ENCODE data around the gene TNK1. TPM values are rescaled to one million over a fixed set of nuclear protein-coding genes. Genes with fewer than 3 reads are reported as not detected.
"Not testable (repeated sequence)": the region's sequence is repeated elsewhere in the genome, so short reads cannot be mapped to it uniquely, and the experiment has no call there.

TNK1 gene
- polyA plus RNA-seq (2013, experiment 1 of 2; ENCODE audit: insufficient read length): 0.84 TPM
- polyA plus RNA-seq (2013, experiment 2 of 2; ENCODE audit: insufficient read length): 0.28 TPM

GRCh38 chr17:7380855-7381683, at the start of gene TNK1:
TSS of gene TNK1 (plus strand) at chr17:7381089. CDS start at chr17:7382927, 1,838 bp downstream.
- no peak for DNase-seq

DNA sequence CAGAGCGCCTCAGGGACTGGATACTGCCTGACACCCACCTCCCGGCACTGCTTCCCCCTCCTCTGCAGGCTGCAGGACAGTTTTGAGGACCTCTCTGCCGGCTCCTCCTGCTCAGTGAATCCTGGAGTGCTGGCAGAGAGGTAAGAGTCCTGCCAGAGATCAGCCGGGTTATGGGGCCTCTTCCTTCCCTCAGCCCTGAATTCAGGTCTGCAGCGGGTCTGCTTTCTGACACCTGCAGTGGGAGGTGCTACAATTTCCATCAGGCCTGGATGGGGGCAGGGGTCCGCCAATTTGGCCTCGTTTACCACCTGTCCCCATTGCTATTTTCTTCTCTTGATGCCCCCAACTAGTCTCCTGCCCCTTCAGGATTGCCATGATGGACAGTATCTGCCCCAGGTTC, 48.8 kb upstream of the TNK1 start:
- DNase-seq: no peak

DNA sequence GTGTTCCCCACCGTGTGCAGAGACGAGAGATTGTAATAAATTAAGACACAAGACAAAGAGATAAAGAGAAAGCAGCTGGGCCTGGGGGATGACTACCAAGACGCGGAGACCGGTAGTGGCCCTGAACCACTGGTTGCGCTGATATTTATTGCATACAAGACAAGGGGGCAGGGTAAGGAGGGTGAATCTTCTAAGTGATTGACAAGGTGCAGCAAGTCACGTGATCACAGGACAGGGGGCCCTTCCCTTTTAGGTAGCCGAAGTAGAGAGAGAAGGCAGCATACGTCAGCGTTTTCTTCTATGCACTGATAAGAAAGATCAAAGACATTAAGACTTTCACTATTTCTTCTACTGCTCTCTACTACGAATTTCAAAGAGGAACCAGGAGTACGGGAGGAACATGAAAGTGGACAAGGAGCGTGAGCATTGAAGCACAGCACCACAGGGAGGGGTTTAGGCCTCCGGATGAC, 48.3 kb upstream of the TNK1 start:
- DNase-seq: not testable (repeated sequence)

- DNase-seq: no peak
These were observed 45.9 kb upstream of the TNK1 start for GRCh38 chr17:7334938-7335538.

- not testable (repeated sequence) for DNase-seq
These were observed 45.1 kb upstream of the TNK1 start for GRCh38 chr17:7335765-7336164.

GRCh38 chr17:7336240-7337175, 44.4 kb upstream of the TNK1 start, which contains the start of gene ACAP1:
TSS of gene ACAP1 (plus strand) at chr17:7336529. CDS start at chr17:7336735, 206 bp downstream.
- DNase-seq: no peak

- DNase-seq: not testable (repeated sequence)
These were observed 43.3 kb upstream of the TNK1 start for GRCh38 chr17:7337600-7337999.

DNA sequence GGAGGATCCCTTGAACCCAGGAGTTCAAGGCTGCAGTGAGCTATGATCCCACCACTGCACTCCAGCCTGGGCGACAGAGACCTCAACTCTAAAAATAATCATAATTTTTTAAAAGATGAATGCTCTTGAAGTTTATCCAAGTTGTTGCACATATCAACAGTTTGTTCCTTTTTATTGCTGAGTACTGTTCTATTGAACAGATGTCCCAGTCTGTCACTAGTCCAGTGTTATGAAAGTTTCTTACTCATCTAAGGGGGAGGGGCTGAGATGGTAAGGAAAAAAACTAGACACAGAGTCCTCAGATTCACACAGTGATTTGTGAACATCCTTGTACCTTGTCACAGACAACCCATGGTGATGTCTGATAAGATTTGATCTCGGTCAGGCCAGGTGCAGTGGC, 40.7 kb upstream of the TNK1 start:
- no peak for DNase-seq

DNA sequence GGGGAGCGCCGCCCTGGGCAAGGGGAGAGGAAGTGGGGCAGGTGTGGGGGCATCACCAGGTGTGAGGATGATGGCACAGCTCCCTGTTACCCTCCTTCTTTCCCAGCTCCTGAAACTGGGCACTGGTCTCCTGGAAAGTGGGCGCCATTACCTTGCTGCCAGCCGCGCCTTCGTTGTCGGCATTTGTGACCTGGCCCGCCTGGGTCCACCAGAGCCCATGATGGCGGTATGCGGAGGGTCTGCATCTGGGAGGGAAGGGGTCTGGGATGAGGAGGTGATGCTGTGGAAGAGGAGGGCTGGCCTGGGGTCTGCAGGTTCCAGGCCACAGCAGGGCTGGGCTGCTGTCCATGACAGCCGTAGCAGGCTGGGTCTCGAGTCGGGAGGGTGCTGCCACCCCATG, 39.0 kb upstream of the TNK1 start:
- DNase-seq: no peak

DNA sequence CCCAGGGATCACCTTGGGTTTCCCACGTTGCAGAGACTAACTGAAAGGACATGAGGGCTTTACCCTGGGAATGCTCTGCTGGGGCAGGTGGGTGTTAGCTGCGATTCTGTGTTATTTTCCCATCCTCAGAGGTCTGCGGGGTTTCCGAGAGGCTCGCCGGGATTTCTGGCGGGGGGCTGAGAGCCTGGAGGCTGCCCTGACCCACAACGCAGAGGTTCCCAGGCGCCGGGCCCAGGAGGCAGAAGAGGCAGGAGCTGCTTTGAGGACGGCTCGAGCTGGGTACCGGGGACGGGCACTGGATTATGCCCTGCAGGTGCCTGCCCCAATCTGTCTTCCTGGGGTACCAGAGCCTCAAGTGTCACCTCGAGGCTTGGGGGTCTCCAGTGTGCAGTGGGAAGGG, 37.6 kb upstream of the TNK1 start:
- no peak for DNase-seq

DNA sequence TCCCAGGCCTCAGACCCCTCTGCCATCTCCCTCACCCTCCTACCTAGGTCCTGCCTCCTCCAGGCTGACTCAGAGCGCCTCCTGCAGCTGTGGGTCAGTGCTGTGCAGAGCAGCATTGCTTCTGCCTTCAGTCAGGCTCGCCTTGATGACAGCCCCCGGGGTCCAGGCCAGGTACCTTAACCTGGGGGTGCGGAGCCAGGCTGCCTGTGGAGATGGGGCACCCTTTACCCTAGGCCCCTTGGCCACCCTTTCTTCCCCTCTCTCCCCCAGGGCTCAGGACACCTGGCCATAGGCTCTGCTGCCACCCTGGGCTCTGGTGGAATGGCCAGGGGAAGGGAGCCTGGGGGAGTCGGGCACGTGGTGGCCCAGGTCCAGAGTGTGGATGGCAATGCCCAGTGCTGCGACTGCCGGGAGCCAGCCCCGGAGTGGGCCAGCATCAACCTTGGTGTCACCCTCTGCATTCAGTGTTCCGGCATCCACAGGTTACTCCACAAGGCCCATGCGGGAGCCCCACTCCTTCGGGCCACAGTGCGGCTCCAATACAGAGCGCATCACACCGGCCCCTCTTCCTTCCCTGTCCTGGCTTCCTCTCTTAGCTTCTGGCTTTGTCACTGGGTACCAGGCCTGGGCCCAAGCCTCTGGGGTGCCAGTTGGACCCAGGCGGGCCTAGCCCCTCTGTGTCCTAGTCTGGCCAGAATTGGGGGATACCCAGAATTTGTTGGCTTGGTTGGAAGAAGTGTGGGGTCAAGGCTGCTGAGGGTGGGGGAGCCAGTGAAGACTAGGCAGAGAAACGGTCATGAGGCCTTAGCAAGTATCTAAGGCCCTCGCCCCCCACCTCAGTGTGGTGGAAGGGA, 33.9 kb upstream of the TNK1 start:
- DNase-seq: no peak

- no peak for DNase-seq
These were observed 33.0 kb upstream of the TNK1 start for GRCh38 chr17:7347630-7348477.

GRCh38 chr17:7348478-7349242, 32.2 kb upstream of the TNK1 start:
- peak; percentile 40 for DNase-seq

GRCh38 chr17:7351665-7352502, 29.0 kb upstream of the TNK1 start, which contains the start of gene KCTD11:
TSS of gene KCTD11 (plus strand) at chr17:7352162.
- DNase-seq: peak; percentile 96

- no peak for DNase-seq
These were observed 28.4 kb upstream of the TNK1 start for GRCh38 chr17:7352503-7352889.

GRCh38 chr17:7352910-7353635, 27.8 kb upstream of the TNK1 start:
- DNase-seq: no peak

DNA sequence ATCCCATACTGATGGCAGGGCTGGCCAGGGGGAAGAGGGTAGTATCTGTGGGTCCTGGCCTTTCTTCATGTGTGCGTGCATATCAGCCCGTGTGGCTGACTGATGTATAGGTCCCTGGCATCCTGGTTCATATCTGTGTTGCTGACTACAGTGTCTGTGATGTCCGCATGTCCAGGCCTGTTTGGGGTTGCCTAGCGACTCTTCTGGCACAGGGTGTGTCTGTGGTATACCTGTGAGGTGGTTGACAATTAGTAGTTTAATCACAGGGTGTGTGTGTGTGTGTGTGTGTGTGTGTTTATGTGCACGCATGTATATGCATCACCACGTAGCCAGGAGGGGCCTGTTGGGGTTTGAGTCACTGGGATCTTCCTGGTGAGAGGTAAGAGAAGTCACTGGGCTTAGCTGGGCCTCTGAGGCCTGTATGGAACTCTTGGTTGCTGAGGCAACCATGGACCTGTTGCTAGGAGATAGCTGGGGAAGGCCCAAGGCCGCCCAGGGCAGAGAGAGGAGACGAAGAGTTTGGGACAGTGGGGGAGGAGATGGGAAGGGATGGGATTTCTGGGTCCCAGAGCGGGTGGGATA, 26.5 kb upstream of the TNK1 start:
- peak; percentile 55 for DNase-seq

GRCh38 chr17:7355053-7355452, 25.8 kb upstream of the TNK1 start, which contains the start of gene TMEM95:
TSS of gene TMEM95 (plus strand) at chr17:7355156. CDS start at chr17:7355205, 49 bp downstream.
- peak; percentile 72 for DNase-seq
